ENCODE data around the gene TXNRD3.

Gene TXNRD3

GRCh38 chr3:126654571-126655383, at the start of gene TXNRD3:
Gene TXNRD3, minus strand, starts transcription at chr3:126655124.
- DNase-seq = peak; percentile 57

DNA sequence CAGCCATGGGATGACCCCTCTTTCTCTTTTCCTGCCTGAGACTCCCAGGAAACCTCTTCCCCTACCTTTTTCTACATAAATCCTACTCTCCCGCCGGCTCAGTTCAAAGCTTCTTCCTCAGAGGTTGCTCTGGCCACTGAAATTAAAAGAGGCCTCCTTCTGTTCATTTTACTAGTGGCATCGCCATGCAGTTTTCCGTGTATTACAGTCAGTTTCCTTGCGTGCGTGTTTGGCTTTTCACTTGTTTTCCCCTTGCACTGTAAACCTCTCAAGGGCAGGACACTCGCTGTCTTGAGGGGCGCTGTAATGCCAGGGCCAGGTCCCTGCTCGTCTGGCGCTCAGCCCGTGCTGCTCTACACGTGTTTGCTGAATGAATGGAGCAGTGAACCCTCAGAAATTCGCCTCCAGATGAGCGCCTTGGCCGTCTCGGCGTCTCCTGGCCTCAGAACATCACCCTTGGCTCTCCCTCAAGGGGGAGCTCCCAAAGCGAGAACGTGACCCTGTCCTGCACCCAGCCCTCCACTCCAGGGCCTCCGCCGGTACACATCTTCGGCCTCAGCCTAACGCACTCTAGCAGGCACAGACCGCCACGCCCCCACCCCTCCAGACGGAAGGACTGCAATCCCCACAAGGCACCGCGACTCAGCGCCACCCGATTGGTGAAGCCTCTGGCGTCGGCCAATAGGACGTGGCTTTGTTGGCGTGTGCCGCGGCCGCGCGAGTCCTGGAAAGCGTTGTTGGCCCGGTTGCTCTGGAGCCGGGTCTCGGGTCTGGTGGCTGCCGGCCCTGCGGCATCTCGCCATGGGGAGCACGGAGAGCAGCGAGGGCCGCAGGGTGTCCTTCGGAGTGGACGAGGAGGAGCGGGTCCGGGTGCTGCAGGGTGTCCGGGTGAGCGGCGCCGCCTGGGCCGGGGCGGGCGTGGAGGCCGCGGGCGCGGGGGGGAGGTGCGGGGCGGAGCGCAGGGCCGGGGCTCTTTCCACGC, 48.9 kb upstream of the TXNRD3 start, which contains the start of gene CHCHD6:
CHCHD6 (plus strand) TSS at position 729 of the 982 bp plus-strand sequence; CDS start at position 802, 73 bp downstream.
- DNase-seq = peak; percentile 85

GRCh38 chr3:126699011-126699410, 44.1 kb upstream of the TXNRD3 start:
- DNase-seq = no peak

GRCh38 chr3:126696701-126697267, 41.9 kb upstream of the TXNRD3 start:
- DNase-seq = peak; percentile 33

- no peak for DNase-seq
These were observed 39.0 kb upstream of the TXNRD3 start for GRCh38 chr3:126693921-126694320.

GRCh38 chr3:126692858-126693257, 37.9 kb upstream of the TXNRD3 start:
- no peak for DNase-seq

DNA sequence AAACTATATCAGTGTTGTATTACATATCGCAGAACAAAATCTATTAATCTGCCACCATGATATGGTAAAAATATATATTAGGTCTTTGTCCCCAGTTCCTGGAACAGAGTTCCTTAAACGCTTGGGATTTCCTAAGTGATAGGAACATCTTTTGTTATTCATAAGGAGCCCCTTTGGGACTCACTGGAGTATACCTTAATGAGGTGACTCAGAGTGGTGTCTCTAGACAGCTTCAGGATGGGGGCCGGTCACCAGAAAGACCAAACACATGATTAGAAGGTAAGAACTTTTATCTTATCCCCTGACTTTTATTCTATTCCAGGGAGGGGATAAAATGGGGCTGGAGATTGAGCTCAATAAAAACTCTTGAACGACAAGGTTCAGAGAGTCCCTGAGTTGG, 36.8 kb upstream of the TXNRD3 start:
- no peak for DNase-seq

DNA sequence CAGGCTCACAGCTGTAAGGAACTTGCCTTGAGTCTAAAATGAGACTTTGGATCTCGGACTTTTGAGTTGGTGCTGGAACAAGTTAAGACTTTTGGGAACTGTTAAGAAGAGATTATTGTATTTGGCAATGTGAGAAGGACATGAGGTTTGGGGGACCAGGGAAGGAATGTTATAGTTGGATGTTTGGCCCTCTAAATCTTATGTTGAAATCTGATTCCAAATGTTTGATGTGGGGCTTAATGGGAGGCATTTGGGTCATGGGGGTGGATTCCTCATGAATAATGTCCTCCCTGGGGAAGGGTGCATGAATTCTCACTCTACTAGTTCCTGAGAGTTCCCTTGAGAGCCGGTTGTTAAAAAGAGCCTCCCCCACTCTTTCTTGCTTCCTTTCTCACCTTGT, 30.6 kb upstream of the TXNRD3 start:
- no peak for DNase-seq

DNA sequence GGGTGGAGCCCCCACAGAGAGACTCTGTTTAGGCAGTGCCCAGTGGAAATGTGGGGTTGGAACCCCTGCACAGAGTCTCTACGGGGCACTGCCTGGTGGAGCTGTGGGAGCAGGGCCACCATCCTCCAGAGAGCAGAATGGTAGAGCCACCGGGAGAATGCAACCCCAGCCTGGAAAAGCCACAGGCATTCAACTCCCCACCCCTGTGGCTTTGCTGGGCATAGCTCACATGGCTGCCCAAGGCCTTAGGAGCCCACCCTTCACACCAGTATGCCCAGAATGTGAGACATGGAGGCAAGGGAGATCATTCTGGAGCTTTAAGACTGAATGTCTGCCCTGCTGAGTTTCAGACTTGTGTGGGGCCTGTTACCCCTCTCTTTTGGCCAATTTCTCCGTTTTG, 30.1 kb upstream of the TXNRD3 start:
- no peak for DNase-seq

GRCh38 chr3:126684218-126684751, 29.4 kb upstream of the TXNRD3 start:
- DNase-seq = peak; percentile 44

- DNase-seq = no peak
These were observed 28.1 kb upstream of the TXNRD3 start for GRCh38 chr3:126683069-126683468.

- DNase-seq = no peak
These were observed 27.1 kb upstream of the TXNRD3 start for GRCh38 chr3:126682009-126682408.

DNA sequence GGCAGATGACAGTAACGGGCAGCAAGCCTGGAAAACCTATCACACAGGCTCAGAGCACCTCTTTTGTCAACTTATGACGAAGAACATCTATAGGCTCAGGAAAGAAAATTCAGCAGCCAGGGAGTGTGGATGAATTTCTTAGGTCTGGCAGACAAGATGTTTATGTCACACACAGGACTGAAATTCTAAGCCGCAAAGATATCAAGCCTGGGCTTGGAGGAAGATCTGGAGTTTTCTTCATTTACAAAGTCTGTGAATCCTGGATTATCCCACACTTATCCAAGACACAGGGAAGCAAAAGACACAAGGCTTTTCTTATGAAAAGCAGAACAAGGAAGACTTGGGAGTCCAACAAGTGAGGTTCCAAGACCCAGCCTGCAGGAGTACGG, 25.7 kb upstream of the TXNRD3 start:
- no peak for DNase-seq

DNA sequence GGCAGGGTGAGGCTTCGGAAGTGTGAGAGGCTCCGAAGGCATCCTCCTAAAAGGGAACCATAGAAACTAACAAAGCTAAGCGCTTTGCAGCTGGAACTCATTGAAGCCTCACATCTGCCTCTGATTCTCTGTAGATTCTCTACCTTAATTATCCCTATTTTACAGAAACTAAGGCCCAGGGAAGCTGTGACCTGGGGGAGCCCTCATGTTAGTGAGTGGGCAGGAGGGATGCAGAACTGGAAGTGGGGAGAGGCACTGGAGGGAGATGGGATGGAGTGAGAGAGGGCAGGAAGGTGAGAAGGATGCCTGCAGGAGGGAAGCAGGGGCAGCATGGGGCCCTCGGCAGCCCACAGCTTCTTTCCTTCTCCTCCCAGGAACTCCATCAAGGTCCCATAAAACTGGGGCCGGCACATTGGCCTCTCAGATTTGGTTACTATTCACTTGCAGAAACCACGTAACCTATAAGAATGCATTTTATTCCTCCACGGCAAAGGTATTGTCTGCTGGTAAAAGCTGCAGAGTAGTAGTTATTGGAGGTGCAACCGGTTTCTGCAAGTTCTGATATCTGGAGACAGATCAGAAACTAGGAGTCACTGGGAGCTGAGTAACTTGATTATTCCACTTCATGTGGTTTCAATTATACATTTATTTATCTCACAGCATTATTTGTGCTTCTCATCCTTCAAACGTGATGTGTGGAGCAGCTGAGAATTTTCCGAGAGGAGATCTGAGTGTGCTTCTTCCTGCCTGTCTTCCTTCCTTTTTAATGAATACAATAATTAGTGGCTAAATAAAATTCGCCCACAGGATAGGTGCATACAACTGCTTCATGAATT, 25.1 kb upstream of the TXNRD3 start:
- no peak for DNase-seq

- DNase-seq = peak; percentile 39
These were observed 24.4 kb upstream of the TXNRD3 start for GRCh38 chr3:126679318-126679751.

GRCh38 chr3:126678693-126679317, 23.9 kb upstream of the TXNRD3 start:
- peak; percentile 65 for DNase-seq

DNA sequence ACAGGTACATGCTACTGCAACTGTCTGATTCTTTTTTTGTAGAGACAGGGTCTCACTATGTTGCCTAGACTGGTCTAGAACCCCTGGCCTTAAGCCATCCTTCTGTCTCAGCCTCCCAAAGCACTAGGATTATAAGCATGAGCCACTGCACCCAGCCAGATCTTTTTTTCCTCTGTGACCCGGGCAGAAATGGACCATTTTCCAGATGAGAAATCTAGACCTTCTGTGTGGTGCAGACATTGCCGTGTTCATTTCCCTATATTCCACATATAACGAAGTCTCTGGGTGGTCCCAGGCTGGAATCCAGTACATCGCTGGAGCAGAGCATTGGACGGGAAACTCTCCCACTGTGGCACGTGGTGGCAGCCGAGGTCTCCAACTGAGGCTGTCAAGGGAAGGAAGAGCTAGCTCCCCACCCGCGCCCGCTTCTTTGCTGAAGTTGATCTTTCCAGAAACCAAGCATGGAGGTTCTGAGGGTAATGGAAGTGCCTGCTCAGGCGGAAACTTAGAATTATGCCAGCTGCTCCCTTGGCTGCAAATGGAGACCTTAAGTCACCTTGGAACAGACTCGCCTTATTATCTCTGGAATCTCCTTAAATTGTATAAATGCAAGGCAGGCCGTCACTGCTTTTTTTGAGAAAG, 23.1 kb upstream of the TXNRD3 start:
- no peak for DNase-seq

DNA sequence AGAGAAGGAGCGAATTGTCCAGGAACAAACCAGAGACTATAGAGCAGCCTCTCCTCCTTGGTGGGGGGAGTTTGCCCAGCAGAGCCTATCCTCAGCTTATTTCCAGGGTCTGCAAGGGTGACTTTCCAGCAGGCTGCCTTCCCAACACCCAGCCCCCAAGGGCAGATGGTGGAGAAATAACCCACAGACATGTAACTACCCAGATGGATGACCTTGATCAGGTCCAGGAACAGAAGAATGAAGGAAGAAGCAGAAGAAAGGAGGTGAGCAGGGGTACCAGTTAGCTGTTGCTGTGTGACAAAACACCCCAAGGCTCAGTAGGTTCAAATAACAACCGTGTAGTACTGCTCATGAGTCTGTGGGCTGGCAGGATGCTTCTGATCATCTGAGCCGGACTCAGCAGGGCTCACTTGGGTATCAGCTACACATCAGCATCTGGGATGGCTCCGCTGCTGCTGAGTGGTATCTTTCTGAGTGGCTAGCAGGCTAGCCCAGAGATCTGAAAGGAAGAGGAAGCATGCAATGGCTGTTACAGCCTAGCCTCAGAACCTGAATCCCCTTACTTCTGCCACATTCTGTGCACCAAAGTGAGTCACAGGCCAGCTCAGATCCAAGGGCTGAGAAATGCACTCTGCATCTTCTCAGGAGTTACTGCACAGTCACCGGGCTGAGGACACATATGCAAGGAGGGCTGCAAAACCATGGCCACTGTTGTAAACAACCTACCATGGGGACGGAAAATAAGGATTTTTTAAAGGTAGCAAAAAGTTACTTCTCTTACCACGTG, 22.2 kb upstream of the TXNRD3 start:
- DNase-seq = no peak

GRCh38 chr3:126672741-126673140, 17.8 kb upstream of the TXNRD3 start:
- peak; percentile 87 for DNase-seq

DNA sequence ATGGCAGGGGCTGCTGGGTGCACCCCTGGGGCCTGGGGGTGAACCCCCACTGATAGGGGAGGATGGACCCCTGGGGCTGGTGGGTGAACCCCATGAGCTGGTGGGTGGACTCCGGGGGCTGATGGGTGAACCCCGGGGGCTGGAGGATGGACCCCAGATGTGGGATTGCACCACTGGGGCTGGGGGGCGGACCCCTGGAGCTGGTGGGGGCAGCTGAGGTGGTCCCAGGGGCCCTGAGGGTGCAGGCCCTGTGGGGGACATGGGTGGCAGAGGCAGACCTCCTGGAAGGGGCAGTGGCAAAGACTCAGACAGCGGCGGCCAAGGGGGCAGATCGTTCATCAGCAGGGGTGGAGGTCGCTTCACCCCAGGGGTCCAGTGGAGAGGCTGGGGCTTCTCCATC, 17.4 kb upstream of the TXNRD3 start:
- no peak for DNase-seq

Measured in DMS79 (cell line).